Frontal cortex (tissue), 4 donors: ENCODE measurements around the gene BLOC1S3. TPM values are rescaled to one million over a fixed set of nuclear protein-coding genes. Genes with fewer than 3 reads are reported as not detected.

Experiments used
- DNase-seq, 2 donors: peaks; one replicate each; pipeline ENCODE4 v3.0.0; 2012; ENCODE audit warnings: low spot score in 2 of 2
- FAIRE-seq: peaks from 2 replicates; lab custom pipeline; 2012; peaks lifted over from hg19 to GRCh38; lab: Jason Lieb, UNC
- total RNA-seq: library from RNA; depleted of rRNA; stranded (reverse); fragments of >200 nt; gene quantifications from one replicate; pipeline ENCODE4 v1.2.3, GENCODE V29; 2014
- donor health status: control.
- donor health status: control.
- donor health status: control.

Gene BLOC1S3
- total RNA-seq, 1 donor from 2014 or later, result 3.3 TPM

DNA sequence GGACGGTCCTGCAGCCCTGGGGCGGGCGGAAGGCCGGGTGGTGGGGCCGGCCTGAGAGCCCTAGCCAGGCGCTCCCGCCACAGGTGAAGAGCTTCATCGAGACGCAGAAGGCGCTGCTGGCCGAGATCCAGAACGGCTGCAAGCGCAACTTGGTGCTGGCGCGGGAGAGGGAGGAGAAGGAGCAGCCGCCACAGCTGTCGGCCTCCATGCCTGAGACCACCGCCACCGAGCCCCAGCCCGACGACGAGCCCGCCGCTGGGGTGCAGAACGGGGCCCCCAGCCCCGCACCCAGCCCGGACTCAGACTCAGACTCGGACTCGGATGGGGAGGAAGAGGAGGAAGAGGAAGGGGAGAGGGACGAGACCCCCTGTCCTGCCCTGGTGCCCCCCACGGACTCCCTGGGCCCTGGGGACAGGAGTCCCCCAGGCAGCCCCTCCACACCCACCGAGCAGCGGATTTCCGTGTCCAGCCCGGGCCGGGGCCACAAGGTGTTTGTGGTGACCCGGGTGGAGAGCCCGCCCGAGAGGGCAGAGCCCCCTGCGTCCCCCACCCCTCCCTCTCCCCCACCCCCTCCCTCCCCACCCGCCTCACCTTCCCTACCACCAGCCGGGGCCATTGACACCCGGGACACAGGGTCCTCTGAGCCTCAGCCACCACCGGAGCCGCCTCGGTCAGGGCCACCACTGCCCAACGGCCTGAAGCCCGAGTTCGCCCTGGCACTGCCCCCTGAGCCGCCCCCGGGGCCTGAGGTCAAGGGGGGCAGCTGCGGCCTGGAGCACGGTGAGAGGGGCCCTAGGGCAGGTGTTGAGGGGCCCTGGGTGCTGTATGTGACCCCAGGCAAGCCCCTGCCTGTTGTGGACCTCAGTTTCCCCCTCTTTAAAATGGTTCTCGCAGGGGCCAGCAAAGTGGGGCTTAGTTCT is 33.1 kb upstream of the BLOC1S3 start:
- no peak for FAIRE-seq
- peak in 1 of 2 donors; percentile 27 for DNase-seq

DNA sequence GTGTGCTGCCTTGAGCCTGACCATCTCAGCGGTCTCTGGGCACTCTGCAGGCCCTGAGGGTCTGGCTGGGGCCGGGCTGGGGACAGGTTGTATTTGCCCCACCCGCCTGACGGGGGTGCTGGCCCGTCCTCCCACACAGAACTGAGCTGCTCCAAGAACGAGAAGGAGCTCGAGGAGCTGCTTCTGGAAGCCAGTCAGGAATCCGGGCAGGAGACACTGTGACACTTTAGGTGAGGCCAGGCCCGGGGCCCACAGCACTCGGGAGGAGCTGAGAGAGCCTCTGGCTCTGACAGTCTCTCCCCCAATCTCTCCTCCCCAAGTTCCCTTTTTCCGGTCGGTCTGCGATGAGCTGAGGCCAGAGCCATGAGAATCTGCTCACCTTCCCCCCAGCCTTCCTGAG is 32.3 kb upstream of the BLOC1S3 start:
- FAIRE-seq (no peak), DNase-seq (peak in 1 of 2 donors; percentile 17)

DNA sequence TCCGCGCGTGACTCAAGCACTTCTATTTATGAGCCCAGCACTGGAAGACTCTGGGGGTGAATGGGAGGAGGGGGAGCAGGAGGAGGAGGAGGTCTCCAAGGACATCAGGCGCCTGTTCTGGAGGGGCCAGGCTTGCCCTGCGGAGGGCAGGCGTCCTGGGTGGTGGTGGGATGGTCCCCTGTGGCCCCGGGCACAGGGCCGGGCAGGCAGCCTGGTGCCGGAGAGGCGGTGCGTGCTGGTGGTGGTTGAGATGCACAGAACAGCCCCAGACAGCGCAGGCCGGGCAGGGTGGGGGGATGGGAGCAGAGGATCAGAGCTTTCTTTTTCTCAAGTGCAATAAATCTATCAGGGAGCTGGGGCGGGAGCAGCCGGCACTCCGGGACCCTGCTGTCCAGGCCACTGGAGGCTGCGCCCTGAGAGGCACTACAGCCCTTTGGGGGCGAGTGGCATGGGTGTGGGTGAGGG is 31.8 kb upstream of the BLOC1S3 start:
- FAIRE-seq (no peak), DNase-seq (no peak)

DNA sequence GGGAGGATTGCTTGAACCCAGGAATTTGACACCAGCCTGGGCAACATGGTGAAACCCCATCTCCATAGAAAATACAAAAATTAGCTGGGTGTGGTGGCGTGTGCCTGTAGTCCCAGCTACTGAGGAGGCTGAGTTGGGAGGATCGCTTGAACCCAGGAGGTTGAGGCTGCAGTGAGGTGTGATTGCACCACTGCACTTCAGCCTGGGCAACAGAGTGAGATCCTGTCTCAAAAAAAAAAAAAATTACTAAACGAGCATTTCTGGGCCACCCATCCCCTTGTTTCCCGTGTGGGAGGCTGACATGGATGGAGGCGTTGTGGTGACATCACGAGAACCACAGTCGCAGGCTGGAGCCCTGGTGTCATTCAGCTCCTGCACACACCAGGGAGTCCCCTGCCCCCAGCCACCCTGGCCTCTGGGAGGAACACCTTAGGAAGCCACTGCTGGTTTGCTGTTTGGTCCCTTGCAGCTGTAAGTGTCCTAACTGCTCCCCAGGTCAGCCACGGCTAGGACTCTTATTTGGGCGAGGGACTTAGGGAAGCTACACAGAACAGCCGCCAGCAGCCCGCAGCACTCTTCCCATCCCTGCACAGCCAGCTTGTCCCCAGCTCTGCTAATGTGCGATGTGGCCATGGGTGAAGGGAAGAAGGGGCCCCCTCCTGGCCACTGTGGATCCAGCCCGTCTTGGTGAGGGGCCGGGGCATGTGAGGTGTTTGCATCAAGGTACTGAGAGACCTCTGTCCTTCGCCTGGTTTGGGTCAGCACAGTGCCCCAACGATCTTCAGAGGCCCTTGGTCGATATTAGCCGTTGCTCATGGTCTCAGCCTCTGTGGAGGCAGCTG is 30.5 kb upstream of the BLOC1S3 start:
- DNase-seq, result no peak
- FAIRE-seq, result no peak

DNA sequence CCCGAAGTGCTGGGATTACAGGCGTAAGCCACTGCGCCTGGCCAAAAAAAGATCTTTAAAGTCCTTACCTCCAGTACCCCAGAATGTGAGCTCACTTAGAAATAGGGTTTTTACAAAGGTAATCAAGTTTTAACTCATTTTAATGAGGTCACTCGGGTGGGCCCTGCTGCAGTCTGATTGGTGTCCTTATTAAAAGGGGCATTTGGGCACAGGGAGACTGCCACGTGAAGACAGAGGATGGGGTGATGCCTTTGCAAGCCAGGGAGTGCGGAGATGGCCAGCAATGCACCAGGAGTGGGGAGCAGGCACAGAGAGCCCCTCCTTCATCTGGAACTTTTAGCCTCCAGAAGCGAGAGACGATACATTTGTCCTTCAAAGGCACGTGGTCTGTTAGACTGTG is 29.5 kb upstream of the BLOC1S3 start:
- DNase-seq, result no peak
- FAIRE-seq, result no peak

DNA sequence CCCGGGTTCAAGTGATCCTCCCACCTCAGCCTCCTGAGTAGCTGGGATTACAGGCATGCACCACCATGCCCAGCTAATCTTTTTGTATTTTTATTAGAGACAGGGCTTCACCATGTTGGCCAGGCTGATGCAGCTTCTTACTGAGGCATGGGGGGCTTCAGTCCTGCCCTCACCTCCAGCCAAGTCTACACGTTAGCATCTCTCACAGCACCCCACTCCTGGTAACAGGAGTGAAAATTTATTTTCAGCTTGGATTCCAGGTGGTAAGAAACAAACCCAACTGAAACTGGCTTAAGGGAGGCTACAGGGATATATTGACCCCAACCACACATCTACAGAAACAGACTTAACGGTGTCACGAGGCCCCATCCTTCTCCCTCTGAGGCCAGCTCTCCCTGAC is 28.4 kb upstream of the BLOC1S3 start:
- FAIRE-seq, result no peak

DNA sequence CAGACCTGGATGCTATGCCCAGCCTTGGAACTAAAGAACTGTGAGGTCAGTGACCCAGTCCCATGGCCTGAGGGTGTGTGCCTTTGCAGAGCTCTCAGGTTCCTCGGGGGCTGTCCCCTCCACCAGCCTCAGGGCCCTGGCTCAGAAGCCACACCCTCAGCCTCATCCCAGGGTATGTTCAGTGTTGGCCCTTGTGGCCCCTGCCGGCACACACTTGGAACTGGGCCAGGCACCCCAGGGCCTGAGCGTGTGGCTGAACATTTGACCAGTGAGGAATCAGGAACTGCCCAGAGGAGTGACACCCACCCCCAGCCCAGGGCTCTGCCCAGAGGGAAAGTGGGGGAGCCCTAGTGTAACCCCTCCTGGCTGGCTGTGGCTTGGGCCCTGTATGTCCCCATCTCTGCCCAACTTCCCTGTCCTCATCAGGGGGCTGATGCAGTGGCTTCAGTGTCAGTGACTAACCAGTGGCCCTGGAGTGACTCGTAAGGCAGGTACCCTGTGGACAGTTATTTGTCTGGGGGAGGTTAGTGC is 27.8 kb upstream of the BLOC1S3 start:
- FAIRE-seq, result no peak
- DNase-seq, result no peak

More for the DNA sequence above, 28.4 kb upstream of the BLOC1S3 start:
- DNase-seq, result no peak

DNA sequence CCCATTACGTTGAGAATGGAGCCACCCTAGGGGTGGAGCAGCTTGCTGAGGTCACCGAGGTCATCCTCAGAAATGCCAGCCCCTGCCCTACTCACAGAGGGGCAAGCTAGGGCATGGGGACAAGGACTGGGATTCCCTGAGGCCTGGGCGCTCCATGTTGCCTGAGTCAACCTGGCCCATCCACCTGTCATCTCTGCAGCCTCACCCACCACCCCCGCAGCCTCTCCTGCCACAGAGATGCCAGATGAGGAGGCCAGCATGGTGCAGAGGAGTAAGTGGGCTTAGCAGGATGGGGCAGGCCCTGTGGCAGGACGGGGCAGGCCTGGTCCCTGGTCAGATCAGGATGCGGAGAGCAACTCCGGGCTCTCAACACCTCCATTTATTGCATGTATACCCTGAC is 27.3 kb upstream of the BLOC1S3 start:
- peak in 1 of 2 donors; percentile 24 for DNase-seq
- no peak for FAIRE-seq

DNA sequence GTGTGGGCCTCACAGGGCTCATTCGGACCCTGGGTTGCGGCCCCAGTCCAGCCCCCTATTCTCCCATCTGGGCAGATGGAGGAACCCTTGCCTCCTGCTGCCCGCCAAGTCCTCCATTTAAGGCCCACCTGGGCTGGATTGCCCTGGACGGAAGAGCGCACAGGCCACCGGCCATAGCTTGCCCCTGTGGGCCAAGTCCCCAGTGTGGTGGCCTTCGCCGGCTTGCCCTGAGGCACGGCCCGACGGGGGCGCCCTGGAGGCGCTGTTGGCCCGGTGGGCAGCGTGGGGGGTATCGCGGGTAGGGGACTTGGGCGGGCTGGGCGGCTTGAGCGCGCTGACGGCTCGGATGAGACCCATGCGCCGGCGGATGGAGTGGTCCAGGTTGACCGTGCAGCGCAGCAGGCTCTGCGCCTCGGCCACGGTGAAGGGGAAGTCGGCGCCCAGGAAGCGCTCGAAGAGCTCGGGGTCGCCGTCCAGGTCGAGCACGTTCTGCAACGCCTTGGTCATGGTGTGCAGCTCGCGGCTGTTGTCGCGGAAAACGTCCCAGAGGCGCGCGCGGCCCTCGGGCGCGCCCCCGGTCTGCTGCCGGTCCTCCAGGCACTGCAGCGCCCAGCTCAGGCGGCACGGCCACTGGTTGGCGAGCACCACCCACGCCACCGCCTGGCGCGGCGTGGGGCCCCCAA is 26.6 kb upstream of the BLOC1S3 start:
- FAIRE-seq, result no peak
- peak in 1 of 2 donors; percentile 23 for DNase-seq

DNA sequence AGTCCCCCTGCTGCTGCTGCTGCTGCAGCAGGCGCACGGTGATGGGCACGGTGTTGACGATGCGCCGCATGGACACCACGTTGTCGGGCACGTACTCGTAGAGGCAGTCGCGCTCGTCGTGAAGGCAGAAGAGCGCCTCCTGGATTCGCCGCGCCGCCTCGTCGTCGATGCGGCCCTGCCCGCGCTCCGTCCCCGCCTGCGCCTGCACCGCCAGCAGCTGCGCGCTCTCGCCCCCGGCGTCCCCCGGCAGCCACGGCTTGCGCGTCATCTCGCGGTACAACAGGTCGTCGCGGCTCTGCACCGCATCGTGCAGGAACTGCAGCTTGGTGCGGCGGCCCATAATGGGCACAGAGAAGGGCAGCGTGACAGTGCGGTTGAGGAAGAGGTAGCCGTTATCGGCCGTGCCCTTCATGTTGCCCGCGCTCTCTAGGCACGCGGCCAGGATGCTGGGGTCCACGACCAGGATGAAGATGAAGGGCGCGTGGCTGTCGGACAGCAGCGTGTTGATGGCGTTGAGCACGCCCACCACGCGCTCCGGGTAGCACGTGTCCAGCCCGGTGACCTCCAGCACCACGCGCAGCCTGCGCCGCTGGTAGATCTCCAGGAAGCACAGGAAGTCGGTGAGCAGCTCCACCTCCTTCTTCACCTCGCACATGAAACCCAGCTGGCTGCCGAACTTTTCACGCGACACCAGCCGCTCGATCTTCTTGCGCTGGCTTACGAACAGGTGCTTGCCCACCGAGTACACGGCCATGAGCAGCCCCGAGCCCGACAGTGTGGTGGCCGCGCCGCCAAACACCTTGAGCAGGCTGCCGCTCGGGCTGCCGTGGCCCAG is 25.9 kb upstream of the BLOC1S3 start:
- DNase-seq, result peak; percentile 51 to 52
- FAIRE-seq, result no peak

DNA sequence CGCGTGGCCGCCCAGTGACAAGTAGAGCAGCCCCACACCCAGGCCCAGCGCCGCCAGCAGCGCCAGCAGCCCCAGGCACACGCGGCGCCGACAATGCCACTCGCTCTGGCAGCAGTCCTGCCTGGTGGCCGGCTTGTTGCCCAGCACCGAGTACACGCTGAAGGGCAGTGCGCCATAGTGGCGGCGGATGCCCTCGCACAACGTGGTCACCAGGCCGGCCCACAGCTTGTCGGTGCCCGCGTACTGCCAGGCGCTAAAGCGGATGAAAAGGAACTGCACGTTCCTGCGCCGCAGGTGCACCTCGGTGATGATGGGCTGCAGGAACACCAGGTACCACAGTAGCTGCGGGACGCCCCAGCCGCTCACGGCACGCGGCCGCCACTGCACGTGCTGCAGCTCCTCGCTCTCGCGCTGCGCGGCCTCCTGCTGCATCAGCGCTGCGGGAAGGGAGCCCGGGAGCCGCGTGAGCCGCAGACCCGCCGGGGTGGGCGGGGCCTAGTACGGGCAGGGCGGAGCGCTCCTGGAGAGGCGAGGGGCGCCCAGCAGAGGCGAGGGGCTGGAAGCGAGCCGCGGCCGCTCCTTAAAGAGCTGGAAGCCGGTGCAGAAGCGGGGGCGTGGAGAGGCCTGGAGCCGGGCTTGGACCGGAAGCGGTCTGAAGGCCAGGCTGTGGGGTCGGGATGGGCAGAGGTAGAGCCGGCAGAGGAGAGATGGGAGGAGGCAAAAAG is 25.1 kb upstream of the BLOC1S3 start:
- peak; percentile 72 to 73 for DNase-seq
- FAIRE-seq, result no peak

DNA sequence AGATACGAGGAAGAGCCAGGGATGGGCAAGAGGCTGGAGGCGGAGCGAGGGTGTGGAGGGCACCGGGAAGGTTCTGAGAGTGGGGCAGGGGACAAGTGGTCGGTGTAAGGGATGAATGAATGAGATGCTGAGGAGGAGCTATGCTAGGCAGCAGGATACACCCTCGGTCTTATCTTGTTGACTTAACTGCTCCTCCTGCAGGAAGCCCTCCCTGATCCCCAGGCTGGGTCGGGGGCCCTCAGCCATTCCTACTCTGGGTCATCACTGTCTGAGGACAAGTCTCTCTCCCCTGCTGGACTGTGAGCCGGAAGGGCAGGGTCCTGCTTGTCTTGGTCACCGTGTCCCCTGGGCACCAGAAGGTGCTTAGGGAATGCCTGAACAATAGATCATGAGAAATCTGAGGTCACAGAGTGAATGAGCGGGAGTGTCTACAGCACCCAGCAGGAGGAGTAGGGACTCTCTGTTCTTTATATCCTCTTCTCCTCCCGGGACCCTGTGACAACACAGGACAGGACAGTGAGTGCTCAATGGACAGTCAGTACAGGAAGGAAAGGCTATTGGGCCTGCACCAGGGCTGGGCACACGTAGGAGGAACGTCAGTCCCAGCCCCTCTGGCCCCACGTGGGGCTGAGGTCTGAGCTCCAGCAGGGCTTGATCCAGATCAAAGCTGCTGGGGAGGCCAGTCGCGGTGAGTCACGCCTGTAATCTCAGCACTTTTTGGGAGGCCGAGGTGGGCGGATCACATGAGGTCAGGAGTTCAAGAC is 24.3 kb upstream of the BLOC1S3 start:
- FAIRE-seq (no peak), DNase-seq (peak; percentile 40 to 60)

DNA sequence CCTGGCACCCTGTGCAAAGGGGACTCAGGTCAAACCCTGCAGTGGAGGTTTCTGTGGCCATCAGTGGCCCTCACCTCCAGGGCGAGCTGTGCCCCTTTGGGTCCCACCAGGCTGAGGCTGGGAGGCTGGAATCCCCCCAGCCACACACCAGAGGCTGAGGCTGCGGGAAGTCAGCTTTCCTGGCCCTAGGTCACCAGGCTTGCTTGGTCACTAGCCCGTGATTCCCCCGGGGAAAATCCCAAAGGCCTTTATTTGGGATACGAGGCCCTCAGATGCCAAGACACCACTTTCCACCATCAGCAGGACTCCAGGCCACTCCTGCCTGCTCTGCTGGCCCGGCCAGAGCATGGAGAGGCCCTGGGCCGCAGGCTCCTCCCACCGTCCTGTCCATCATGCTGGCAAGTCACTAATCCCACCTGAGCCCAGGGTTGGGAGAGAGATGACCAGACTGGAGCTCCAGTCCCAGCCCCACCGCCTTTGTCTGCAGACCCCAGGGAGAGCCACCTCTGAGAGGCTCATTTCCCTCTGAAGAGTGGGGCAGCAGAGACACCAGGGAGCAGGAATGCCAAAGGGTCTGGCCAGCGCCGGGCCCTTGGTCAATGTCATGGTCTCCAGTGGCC is 22.5 kb upstream of the BLOC1S3 start:
- FAIRE-seq (no peak), DNase-seq (no peak)

DNA sequence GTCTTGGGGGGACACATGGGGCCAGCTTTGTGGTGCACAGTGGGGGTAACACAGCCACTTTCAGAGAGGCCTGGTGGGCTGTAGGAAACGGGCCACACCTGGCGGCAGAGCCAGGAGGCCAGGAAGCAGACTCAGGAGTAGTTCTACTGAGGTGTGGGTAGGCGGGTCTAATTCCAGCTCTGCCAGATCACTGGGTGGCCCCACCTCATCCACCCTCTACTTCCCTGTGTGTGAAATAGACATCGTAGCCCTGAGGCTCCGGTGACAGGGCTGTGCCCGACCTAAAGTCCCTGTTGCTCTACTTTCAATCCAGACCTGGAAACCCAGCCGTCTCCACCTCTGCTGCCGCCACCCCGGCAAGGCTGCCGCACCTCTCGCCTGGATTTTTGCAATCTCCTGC is 21.8 kb upstream of the BLOC1S3 start:
- DNase-seq, result no peak
- no peak for FAIRE-seq

DNA sequence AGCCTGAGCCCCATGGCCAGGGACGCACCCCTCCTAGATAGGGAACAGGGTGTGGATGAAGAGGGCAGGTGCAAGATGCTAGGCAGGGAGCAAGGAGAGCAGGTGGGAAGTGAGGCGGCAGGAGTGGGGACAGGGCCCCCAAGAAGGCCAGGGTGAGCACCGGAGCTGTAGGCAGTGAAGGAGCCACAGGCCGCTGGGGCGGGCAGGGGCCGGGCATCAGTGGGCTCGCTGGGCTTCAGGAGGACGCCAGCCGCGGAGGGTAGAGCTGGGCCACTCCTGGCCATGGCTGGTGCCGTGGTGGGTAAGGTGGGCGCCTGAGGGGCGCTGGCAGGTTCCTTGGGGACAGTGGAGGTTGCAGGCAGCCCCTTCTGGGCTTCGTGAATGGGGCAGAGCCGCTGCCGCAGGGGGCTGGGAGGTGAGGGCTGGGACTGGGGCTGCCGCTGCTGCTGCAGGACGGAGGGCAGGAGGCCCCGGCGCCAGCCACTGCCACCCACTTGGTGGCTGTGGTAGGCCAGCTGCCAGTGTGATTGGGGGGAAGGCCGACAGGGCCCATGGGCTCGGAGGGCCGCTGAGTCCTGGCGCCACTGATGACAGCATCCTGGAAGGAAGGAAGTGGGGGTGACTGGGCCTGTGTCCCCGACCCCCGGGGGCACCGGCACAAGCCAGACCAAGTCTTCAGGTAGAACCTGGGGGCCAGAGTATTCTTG is 19.9 kb upstream of the BLOC1S3 start:
- no peak for FAIRE-seq
- DNase-seq, result no peak

DNA sequence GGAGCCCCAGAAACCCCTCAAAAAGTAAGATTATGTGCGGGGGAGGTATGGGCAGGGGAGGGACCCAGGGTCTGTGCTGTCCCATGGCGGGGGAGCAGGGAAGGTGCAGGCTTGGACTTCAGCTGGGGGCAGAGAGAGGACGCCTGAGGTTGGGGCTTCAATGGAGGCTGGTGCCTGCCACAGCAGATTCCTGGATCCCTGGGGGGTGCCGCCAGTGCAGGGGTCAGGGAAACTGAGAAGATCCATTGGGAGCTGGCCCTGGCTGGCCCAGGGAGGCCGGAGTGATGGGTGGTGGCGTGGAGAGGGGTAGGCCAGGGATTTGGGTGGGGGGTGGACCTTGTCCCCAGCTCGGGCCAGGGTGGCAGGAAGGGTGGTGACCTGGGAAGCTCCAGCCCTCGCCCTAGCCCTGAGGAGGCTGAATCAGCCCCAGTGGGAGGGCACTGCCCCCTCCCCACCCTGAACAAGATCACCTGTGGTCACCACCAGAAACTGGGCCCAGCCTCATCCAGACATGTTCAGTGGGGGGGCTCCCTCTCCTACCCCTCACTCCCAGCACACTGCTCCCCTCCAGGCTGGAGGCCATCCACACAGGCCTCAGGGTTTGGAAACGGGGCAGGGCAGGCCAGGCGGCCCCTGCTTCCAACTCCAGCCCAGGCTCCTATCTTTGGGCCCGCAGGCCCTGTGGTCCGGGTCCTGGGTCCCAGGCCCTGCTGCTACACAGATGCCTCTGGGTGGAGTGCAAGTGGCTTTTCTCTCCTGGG is 19.2 kb upstream of the BLOC1S3 start:
- FAIRE-seq (no peak), DNase-seq (no peak)
